SK-N-SH (cell line): ENCODE measurements around the gene CYP27B1. TPM values are rescaled to one million over a fixed set of nuclear protein-coding genes. Genes with fewer than 3 reads are reported as not detected.

Source experiments
- CTCF ChIA-PET: fragments of 300-600, 350-600 bp; formaldehyde crosslinking; extraction: SDS; loops from one replicate; lab custom pipeline; 2021; lab: Yijun Ruan, JAX
- POLR2A ChIA-PET: fragments of 350-600 bp; sonication (Branson Sonifier 250); formaldehyde crosslinking; extraction: SDS; loops from one replicate; lab custom pipeline; 2020; ENCODE audit warnings: antibody characterized with exemption, inconsistent platforms; lab: Yijun Ruan, JAX
- DNase-seq: peaks from one replicate; pipeline ENCODE4 v3.0.0; 2012
- H2AFZ ChIP-seq: fragments of 200-600 bp; sonication (generic); 2 replicates; pipeline ENCODE4 v1.8.1; 2016; ENCODE audit warnings: antibody characterized with exemption, mild to moderate bottlenecking, low read depth
- H3F3A ChIP-seq: fragments of 200-600 bp; sonication (generic); replicated peaks from 2 replicates; pipeline ENCODE3; 2016; ENCODE audit warnings: antibody characterized with exemption, mild to moderate bottlenecking; ENCODE audit not compliant: insufficient read depth
- H3K27ac ChIP-seq, 2 experiments: fragments of 200-500 bp in 1 of 2; fragments of 200-600 bp in 1 of 2; sonication (Bioruptor generic) in 1 of 2; sonication (generic), shearing (Covaris generic) in 1 of 2; 2 replicates each; pipeline versions ENCODE4 v1.5.1 to v1.6.1; 2014 to 2016; ENCODE audit warnings: low read depth in 2 of 2, inconsistent platforms in 1 of 2, low read length in 1 of 2, mild to moderate bottlenecking in 1 of 2, mixed read lengths in 1 of 2
- H3K27me3 ChIP-seq: fragments of 200-600 bp; sonication (generic), shearing (Covaris generic); 2 replicates; pipeline ENCODE4 v1.6.1; 2016; ENCODE audit warnings: mixed run types; ENCODE audit not compliant: insufficient read depth
- H3K36me3 ChIP-seq, 2 experiments: fragments of 200-500 bp in 1 of 2; fragments of 200-600 bp in 1 of 2; sonication (Bioruptor generic) in 1 of 2; sonication (generic) in 1 of 2; replicated peaks in 1 of 2; 2 replicates each; pipeline versions ENCODE3 to v1.5.1; 2014 to 2016; ENCODE audit warnings: low read length in 1 of 2, mild to moderate bottlenecking in 1 of 2; ENCODE audit not compliant: insufficient read depth in 2 of 2, control insufficient read depth in 1 of 2
- H3K4me1 ChIP-seq, 2 experiments: fragments of 200-500 bp in 1 of 2; fragments of 200-600 bp in 1 of 2; sonication (Bioruptor generic) in 1 of 2; sonication (generic), shearing (Covaris generic) in 1 of 2; 2 replicates each; pipeline versions ENCODE4 v1.5.1 to v1.6.1; 2014 to 2016; ENCODE audit warnings: low read depth in 1 of 2, low read length in 1 of 2, mixed run types in 1 of 2; ENCODE audit not compliant: insufficient read depth in 2 of 2, control insufficient read depth in 1 of 2
- H3K4me2 ChIP-seq: fragments of 200-600 bp; sonication (generic), shearing (Covaris generic); 2 replicates; pipeline ENCODE4 v1.6.1; 2017; ENCODE audit warnings: mixed run types
- H3K4me3 ChIP-seq, 2 experiments: fragments of 200-500 bp in 1 of 2; fragments of 200-600 bp in 1 of 2; sonication (Bioruptor generic) in 1 of 2; sonication (generic), shearing (Covaris generic) in 1 of 2; 2 replicates each; pipeline versions ENCODE4 v1.5.1 to v1.8.1; 2014 to 2016; ENCODE audit warnings: low read depth in 2 of 2, inconsistent platforms in 1 of 2, low read length in 1 of 2, mild to moderate bottlenecking in 1 of 2, mixed read lengths in 1 of 2, moderate library complexity in 1 of 2
- H3K79me2 ChIP-seq: fragments of 200-600 bp; sonication (generic); 2 replicates; pipeline ENCODE4 v1.8.1; 2017; ENCODE audit warnings: mild to moderate bottlenecking; ENCODE audit not compliant: insufficient read depth
- H3K9ac ChIP-seq: fragments of 200-600 bp; sonication (generic); 2 replicates; pipeline ENCODE4 v1.6.1; 2017; ENCODE audit warnings: mixed run types
- H3K9me2 ChIP-seq: fragments of 200-600 bp; sonication (generic); 2 replicates; pipeline ENCODE4 v1.6.1; 2017; ENCODE audit warnings: mixed run types
- H3K9me3 ChIP-seq: fragments of 200-600 bp; sonication (generic); 2 replicates; pipeline ENCODE4 v1.6.1; 2017; ENCODE audit warnings: mixed run types, mild to moderate bottlenecking, moderate library complexity
- H4K20me1 ChIP-seq: fragments of 200-600 bp; sonication (generic); 2 replicates; pipeline ENCODE4 v1.6.1; 2017; ENCODE audit warnings: mild to moderate bottlenecking, mixed run types; ENCODE audit not compliant: insufficient read depth
- CTCF ChIP-seq: fragments of 200-600 bp; sonication (generic); IDR thresholded peaks from 2 replicates; pipeline ENCODE4 v1.6.1; 2017; ENCODE audit warnings: antibody characterized with exemption, mild to moderate bottlenecking, moderate library complexity
- ELF1 ChIP-seq: IDR thresholded peaks from 2 replicates; pipeline ENCODE4 v1.4.0; 2012
- FOSL2 ChIP-seq: IDR thresholded peaks from 2 replicates; pipeline ENCODE4 v1.4.0; 2012; ENCODE audit warnings: low read depth, mild to moderate bottlenecking, moderate library complexity, borderline replicate concordance
- GABPA ChIP-seq: IDR thresholded peaks from 2 replicates; pipeline ENCODE4 v1.4.0; 2012; ENCODE audit warnings: low read depth, mild to moderate bottlenecking
- GATA2 ChIP-seq: sonication (generic); formaldehyde crosslinking; IDR thresholded peaks from 2 replicates; pipeline ENCODE4 v1.5.0; 2020; ENCODE audit warnings: mild to moderate bottlenecking, missing genetic modification reagents
- MAX ChIP-seq: IDR thresholded peaks from 2 replicates; pipeline ENCODE4 v1.4.0; 2012; ENCODE audit warnings: low read depth
- MEF2A ChIP-seq: IDR thresholded peaks from 2 replicates; pipeline ENCODE4 v1.4.0; 2012; ENCODE audit warnings: low read depth, borderline replicate concordance
- NRF1 ChIP-seq: IDR thresholded peaks from 2 replicates; pipeline ENCODE4 v1.6.1; 2012; ENCODE audit warnings: low read depth, mild to moderate bottlenecking, low read length
- POLR2AphosphoS5 ChIP-seq: IDR thresholded peaks from 2 replicates; pipeline ENCODE4 v1.6.1; 2012; ENCODE audit warnings: low read depth, low read length
- RAD21 ChIP-seq: IDR thresholded peaks from 2 replicates; pipeline ENCODE4 v1.6.1; 2012; ENCODE audit warnings: mild to moderate bottlenecking, low read length
- RFX5 ChIP-seq: IDR thresholded peaks from 2 replicates; pipeline ENCODE4 v1.6.1; 2012; ENCODE audit warnings: mild to moderate bottlenecking, improper control_type of control experiment, low read length
- SIN3A ChIP-seq: IDR thresholded peaks from 2 replicates; pipeline ENCODE4 v1.6.1; 2012; ENCODE audit warnings: low read depth, mild to moderate bottlenecking, low read length, moderate library complexity, borderline replicate concordance
- TAF1 ChIP-seq: IDR thresholded peaks from 2 replicates; pipeline ENCODE4 v1.6.1; 2012; ENCODE audit warnings: low read depth, mild to moderate bottlenecking, low read length, moderate library complexity, borderline replicate concordance
- TCF12 ChIP-seq: IDR thresholded peaks from 2 replicates; pipeline ENCODE4 v1.4.0; 2012
- TEAD4 ChIP-seq: IDR thresholded peaks from 2 replicates; pipeline ENCODE4 v1.4.0; 2012; ENCODE audit warnings: mild to moderate bottlenecking, borderline replicate concordance; ENCODE audit not compliant: insufficient read depth
- YY1 ChIP-seq: IDR thresholded peaks from 2 replicates; pipeline ENCODE4 v1.4.0; 2012; ENCODE audit warnings: low read depth, mild to moderate bottlenecking
- ZBTB33 ChIP-seq: IDR thresholded peaks from 2 replicates; pipeline ENCODE4 v1.4.0; 2012; ENCODE audit warnings: low read depth, borderline replicate concordance
- WGBS: methylation state at CpG from one replicate; pipeline ENCODE4 v1.1.6; 2017; ENCODE audit warnings: low lambda C conversion rate; 5-methylcytosine and 5-hydroxymethylcytosine counted together
- polyA plus RNA-seq, 3 experiments: library from polyadenylated mRNA; depleted of rRNA; stranded (reverse); fragments of >200 nt; gene quantifications; 2 replicates each; pipeline ENCODE4 v1.2.3, GENCODE V29; 2012

Gene CYP27B1
- polyA plus RNA-seq, 1 of the 3 experiments (the other 2 are of a cell fraction): 1.7 TPM

GRCh38 chr12:57809425-57809824 lies 42.5 kb upstream of the CYP27B1 start:
- H3K4me3 ChIP-seq: no peak overlapping the region
- no peaks in the 10 kb centered on the region for H3K79me2 ChIP-seq
- ChIA-PET POLR2A (no interaction called here), CTCF (interaction anchor here (0.8 to 1.9 kb wide), 2 partner anchors 95 to 96 kb away, joined by 3 to 7 read pairs; no protein-coding TSS in a partner anchor)
- no peak overlapping the region for H3K4me2 ChIP-seq
- no peaks in the 10 kb centered on the region for H3F3A ChIP-seq
- H3K4me1 ChIP-seq: peaks cover 0 to 4% of the 10 kb centered on the region in 2 experiments; a peak in 1 of 4 replicates
- no peaks in the 10 kb centered on the region for H3K27me3 ChIP-seq
- H3K9me3 ChIP-seq: no peaks in the 10 kb centered on the region
- H3K36me3 ChIP-seq: peaks cover 6 to 35% of the 10 kb centered on the region in 2 experiments
- H3K9ac ChIP-seq: no peak overlapping the region
- no peak for DNase-seq
- TF ChIP-seq YY1 (no peak), MAX (no peak), MEF2A (no peak), ELF1 (no peak), TCF12 (no peak), ZBTB33 (no peak), SIN3A (no peak), GATA2 (CRISPR knock-in tag) (no peak)
- WGBS: 81% methylated on average over 3 of the region's 3 CpGs
- H2AFZ ChIP-seq: no peak overlapping the region
- H3K27ac ChIP-seq: no peak overlapping the region
- no peaks in the 10 kb centered on the region for H4K20me1 ChIP-seq
- H3K9me2 ChIP-seq: no peaks in the 10 kb centered on the region

GRCh38 chr12:57808351-57808750 lies 41.5 kb upstream of the CYP27B1 start:
- TF ChIP-seq GATA2 (CRISPR knock-in tag) (no peak), GABPA (no peak), FOSL2 (no peak), YY1 (no peak), CTCF (no peak), ZBTB33 (no peak), RAD21 (no peak), TEAD4 (no peak), MAX (no peak), TAF1 (no peak), ELF1 (no peak), RFX5 (no peak), POLR2AphosphoS5 (no peak), NRF1 (no peak)
- TF ChIP-seq, all 33 proteins: peak for 0
- no peak for DNase-seq
- no peak overlapping the region for H3K4me3 ChIP-seq
- H2AFZ ChIP-seq: no peak overlapping the region
- no peaks in the 10 kb centered on the region for H3K9me2 ChIP-seq
- H3F3A ChIP-seq: peaks cover 3% of the 10 kb centered on the region
- H3K27me3 ChIP-seq: no peaks in the 10 kb centered on the region
- POLR2A ChIA-PET: no interaction called here
- peaks cover 6 to 39% of the 10 kb centered on the region in 2 experiments for H3K36me3 ChIP-seq
- H3K4me1 ChIP-seq: no peaks in the 10 kb centered on the region; a peak in 1 of 4 replicates
- no peak overlapping the region for H3K4me2 ChIP-seq
- H3K79me2 ChIP-seq: no peaks in the 10 kb centered on the region
- CTCF ChIA-PET: no interaction called here
- WGBS: 86% methylated on average over 5 of the region's 5 CpGs
- H3K27ac ChIP-seq: no peak overlapping the region
- no peaks in the 10 kb centered on the region for H4K20me1 ChIP-seq
- no peak overlapping the region for H3K9ac ChIP-seq
- no peaks in the 10 kb centered on the region for H3K9me3 ChIP-seq
